ENCODE data around the gene LYAR. TPM values are rescaled to one million over a fixed set of nuclear protein-coding genes. Genes with fewer than 3 reads are reported as not detected.

Gene LYAR
- total and polyA plus RNA-seq, 2 donors (not counting 3 experiments of a cell fraction or from before 2014, with no cell fraction given) = 4.2 to 24.6 TPM

DNA sequence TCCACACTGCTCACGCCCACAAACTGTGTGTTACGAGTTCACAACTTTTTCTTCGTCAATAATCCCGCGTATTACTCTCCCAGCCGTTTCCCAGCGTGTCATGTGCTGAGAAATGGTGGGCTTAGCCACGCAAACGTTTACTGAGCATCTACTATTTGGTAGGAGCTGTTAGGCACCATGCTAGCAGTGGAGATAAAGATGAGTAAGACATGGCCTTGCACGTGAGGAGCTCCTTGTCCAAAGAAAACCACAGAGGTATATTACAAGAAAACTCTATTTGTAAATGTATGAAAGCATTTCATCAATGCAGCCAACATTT, 41.1 kb downstream of the LYAR start:
- FAIRE-seq (no peak), DNase-seq (ENCODE audit: low read depth, low spot score) (no peak)
- dilution Hi-C loops (cut with MboI; ENCODE audit: extremely low pct_ligation_motif_present, low sequenced_read_pairs) (no loop called here), intact Hi-C loops (cut with micrococcal nuclease) (no loop called here)
- TF ChIP-seq, protein P1, sequence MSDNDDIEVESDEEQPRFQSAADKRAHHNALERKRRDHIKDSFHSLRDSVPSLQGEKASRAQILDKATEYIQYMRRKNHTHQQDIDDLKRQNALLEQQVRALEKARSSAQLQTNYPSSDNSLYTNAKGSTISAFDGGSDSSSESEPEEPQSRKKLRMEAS (IDR thresholded peaks at IDR 0.05; ENCODE audit: insufficient read depth, insufficient read length) = no peak
- TF ChIP-seq JUN (IDR thresholded peaks at IDR 0.05; ENCODE audit: borderline replicate concordance, insufficient read depth, insufficient read length, low read depth) = no peak
- TF ChIP-seq EZH2 (IDR thresholded peaks at IDR 0.05; ENCODE audit: borderline replicate concordance, low read depth, low read length, severe bottlenecking) = no peak
- no peak for TF ChIP-seq MYC (IDR thresholded peaks at IDR 0.05; ENCODE audit: low read depth, low read length)
- TF ChIP-seq POLR2AphosphoS5 (IDR thresholded peaks at IDR 0.05; ENCODE audit: insufficient read depth, low read depth, low read length) = no peak
- no peak for TF ChIP-seq POLR2A (IDR thresholded peaks at IDR 0.05; ENCODE audit: low read depth, low read length)
- no peak for TF ChIP-seq FOS (IDR thresholded peaks at IDR 0.05; ENCODE audit: borderline replicate concordance, insufficient read depth, low read length)
- TF ChIP-seq GATA2 (IDR thresholded peaks at IDR 0.05; ENCODE audit: insufficient read depth, insufficient read length, low read depth, low read length) = no peak
- TF ChIP-seq, protein P2, sequence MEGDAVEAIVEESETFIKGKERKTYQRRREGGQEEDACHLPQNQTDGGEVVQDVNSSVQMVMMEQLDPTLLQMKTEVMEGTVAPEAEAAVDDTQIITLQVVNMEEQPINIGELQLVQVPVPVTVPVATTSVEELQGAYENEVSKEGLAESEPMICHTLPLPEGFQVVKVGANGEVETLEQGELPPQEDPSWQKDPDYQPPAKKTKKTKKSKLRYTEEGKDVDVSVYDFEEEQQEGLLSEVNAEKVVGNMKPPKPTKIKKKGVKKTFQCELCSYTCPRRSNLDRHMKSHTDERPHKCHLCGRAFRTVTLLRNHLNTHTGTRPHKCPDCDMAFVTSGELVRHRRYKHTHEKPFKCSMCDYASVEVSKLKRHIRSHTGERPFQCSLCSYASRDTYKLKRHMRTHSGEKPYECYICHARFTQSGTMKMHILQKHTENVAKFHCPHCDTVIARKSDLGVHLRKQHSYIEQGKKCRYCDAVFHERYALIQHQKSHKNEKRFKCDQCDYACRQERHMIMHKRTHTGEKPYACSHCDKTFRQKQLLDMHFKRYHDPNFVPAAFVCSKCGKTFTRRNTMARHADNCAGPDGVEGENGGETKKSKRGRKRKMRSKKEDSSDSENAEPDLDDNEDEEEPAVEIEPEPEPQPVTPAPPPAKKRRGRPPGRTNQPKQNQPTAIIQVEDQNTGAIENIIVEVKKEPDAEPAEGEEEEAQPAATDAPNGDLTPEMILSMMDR (IDR thresholded peaks at IDR 0.05; ENCODE audit: extremely low read depth in 1 of 2, insufficient read depth in 1 of 2, low read depth in 1 of 2, low read length in 2 of 2) = no peak
- no peaks in the 10 kb centered on the region for H4K20me1 ChIP-seq (replicated peaks; ENCODE audit: control insufficient read depth, extremely low read depth, insufficient read depth, low read length)
- peak overlapping the region; percentile 97 for H3K9ac ChIP-seq (replicated peaks; ENCODE audit: extremely low read depth, insufficient read depth, low read length)
- peak overlapping the region in 2 of 3 experiments; percentile 88 to 94 for H3K4me3 ChIP-seq (replicated peaks in 1 of 3; ENCODE audit: insufficient read depth in 1 of 3, low read depth in 1 of 3, low read length in 3 of 3)
- CTCF ChIA-PET = interaction anchor here (1.0 to 2.1 kb wide), 6 partner anchors 11 to 89 kb away, joined by 3 to 10 read pairs (median 4); no protein-coding TSS in a partner anchor
- H3K9me1 ChIP-seq (replicated peaks; ENCODE audit: control insufficient read depth, extremely low read depth, insufficient read depth, low read length) = no peaks in the 10 kb centered on the region
- H3K27me3 ChIP-seq (ENCODE audit: control insufficient read depth in 2 of 2, insufficient read depth in 2 of 2, low read length in 2 of 2) = no peaks in the 10 kb centered on the region
- peak overlapping the region; percentile 97 for H3K4me2 ChIP-seq (ENCODE audit: insufficient read depth, low read length)
- peak overlapping the region; percentile 87 for H2AFZ ChIP-seq (ENCODE audit: low read depth, low read length)
- peaks cover 2% of the 10 kb centered on the region for H3K79me2 ChIP-seq (ENCODE audit: control insufficient read depth, insufficient read depth, low read length)
- peaks cover 14% of the 10 kb centered on the region for H3K4me1 ChIP-seq (ENCODE audit: control insufficient read depth, extremely low read depth, insufficient read depth, low read length)
- peak overlapping the region; percentile 99 for H3K27ac ChIP-seq (ENCODE audit: insufficient read depth, low read depth, low read length)
- no TSS peak for BruUV-seq (replicated peaks)
- POLR2A ChIA-PET = no interaction called here
- no peaks in the 10 kb centered on the region for H3K9me3 ChIP-seq (replicated peaks; ENCODE audit: control insufficient read depth, insufficient read depth, low read length)
- H3K36me3 ChIP-seq (ENCODE audit: control insufficient read depth in 2 of 2, extremely low read depth in 1 of 2, insufficient read depth in 2 of 2, low read length in 2 of 2) = peaks cover 1 to 9% of the 10 kb centered on the region in 2 experiments
